Tibial nerve (tissue), 4 donors: ENCODE data around the gene LANCL3.

Experiments
- EP300 ChIP-seq, 2 donors: sonication (generic); formaldehyde crosslinking; IDR thresholded peaks; one replicate each; pipeline ENCODE4 v1.6.1; 2017; ENCODE audit warnings: antibody characterized with exemption in 2 of 2, mild to moderate bottlenecking in 1 of 2
- POLR2A ChIP-seq, 2 donors: fragments of 450-650 bp; IDR thresholded peaks; one replicate each; pipeline ENCODE4 v1.6.1; 2017; ENCODE audit warnings: antibody characterized with exemption in 2 of 2, mild to moderate bottlenecking in 2 of 2, moderate library complexity in 2 of 2
- TF ChIP-seq, protein P1 (sequence below), 5 experiments: fragments of 200-600 bp in 3 of 5; fragments of 450-650 bp in 2 of 5; sonication (generic) in 3 of 5; IDR thresholded peaks; one replicate each; pipeline ENCODE4 v1.5.1; 2016 to 2019; ENCODE audit warnings: antibody characterized with exemption in 5 of 5, mild to moderate bottlenecking in 3 of 5, moderate library complexity in 2 of 5

DNA sequence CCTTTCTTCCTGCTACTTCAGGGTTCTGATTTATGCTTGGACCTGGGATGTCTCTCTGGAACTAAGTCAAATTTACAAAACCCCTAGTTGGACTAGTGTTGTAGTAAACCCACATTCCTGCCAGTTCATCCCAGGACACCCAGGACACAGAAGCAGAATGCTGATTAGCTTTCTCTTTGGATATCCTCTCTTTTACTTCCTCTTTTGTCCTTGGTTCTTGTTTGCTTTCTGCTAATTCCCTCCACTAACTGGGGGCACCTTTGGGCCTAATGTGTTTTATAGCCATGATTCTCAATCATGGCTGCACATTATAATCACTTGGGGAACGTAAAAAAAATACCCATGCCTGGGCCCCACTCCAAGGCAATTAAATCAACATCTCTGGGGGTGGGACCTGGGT lies 42.5 kb downstream of the LANCL3 start:
- TF ChIP-seq, protein P1, sequence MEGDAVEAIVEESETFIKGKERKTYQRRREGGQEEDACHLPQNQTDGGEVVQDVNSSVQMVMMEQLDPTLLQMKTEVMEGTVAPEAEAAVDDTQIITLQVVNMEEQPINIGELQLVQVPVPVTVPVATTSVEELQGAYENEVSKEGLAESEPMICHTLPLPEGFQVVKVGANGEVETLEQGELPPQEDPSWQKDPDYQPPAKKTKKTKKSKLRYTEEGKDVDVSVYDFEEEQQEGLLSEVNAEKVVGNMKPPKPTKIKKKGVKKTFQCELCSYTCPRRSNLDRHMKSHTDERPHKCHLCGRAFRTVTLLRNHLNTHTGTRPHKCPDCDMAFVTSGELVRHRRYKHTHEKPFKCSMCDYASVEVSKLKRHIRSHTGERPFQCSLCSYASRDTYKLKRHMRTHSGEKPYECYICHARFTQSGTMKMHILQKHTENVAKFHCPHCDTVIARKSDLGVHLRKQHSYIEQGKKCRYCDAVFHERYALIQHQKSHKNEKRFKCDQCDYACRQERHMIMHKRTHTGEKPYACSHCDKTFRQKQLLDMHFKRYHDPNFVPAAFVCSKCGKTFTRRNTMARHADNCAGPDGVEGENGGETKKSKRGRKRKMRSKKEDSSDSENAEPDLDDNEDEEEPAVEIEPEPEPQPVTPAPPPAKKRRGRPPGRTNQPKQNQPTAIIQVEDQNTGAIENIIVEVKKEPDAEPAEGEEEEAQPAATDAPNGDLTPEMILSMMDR (IDR thresholded peaks at IDR 0.05), result no peak
- no peak for TF ChIP-seq POLR2A (IDR thresholded peaks at IDR 0.05)
- TF ChIP-seq EP300 (IDR thresholded peaks at IDR 0.05), result no peak
